A549 (cell line): Measurements from ENCODE around the gene GRIK4. TPM values are rescaled to one million over a fixed set of nuclear protein-coding genes. Genes with fewer than 3 reads are reported as not detected.
"Not testable (repeated sequence)": the region's sequence is repeated elsewhere in the genome, so short reads cannot be mapped to it uniquely, and the experiment has no call there.

ENCODE experiments used
- ATAC-seq, 2 experiments: fragments of 200-7000 bp in 1 of 2; fragments of >200 bp in 1 of 2; cut with Nextera tagmentation in 1 of 2; cut with Tn5 transposase in 1 of 2; 3 replicates each; pipeline versions ENCODE4 v1.8.0 to v1.9.1; 2018 to 2020; ENCODE audit warnings: mild to moderate bottlenecking in 1 of 2, moderate library complexity in 1 of 2
- CTCF ChIA-PET: fragments of 300-600 bp; sonication (Branson Sonifier 250); formaldehyde crosslinking; extraction: SDS; loops from one replicate; lab custom pipeline; 2021; ENCODE audit warnings: antibody characterized with exemption, inconsistent platforms; lab: Yijun Ruan, JAX
- POLR2A ChIA-PET: fragments of 350-600 bp; formaldehyde crosslinking; extraction: SDS; loops from one replicate; lab custom pipeline; 2021; ENCODE audit warnings: antibody characterized with exemption, inconsistent platforms; lab: Yijun Ruan, JAX
- DNase-seq, 2 experiments: peaks; one replicate each; pipeline versions ENCODE4 v3.0.0 to v3.0.0-alpha.2; 2011 to 2016; ENCODE audit warnings: low read depth in 1 of 2, low spot score in 1 of 2
- FAIRE-seq: peaks from 2 replicates; lab custom pipeline; 2011; peaks lifted over from hg19 to GRCh38; lab: Jason Lieb, UNC
- H3K27ac ChIP-seq, 2 experiments: fragments of >200 bp; sonication (Bioruptor Twin); formaldehyde crosslinking; 3 replicates each; pipeline ENCODE4 v1.5.1; 2016 to 2017
- H3K4me1 ChIP-seq: fragments of >200 bp; sonication (Bioruptor Twin); formaldehyde crosslinking; 3 replicates; pipeline ENCODE4 v1.6.1; 2016
- H3K4me2 ChIP-seq: fragments of >200 bp; sonication (Bioruptor Twin); formaldehyde crosslinking; 3 replicates; pipeline ENCODE4 v1.6.1; 2016
- H3K4me3 ChIP-seq: fragments of >200 bp; sonication (Bioruptor Twin); formaldehyde crosslinking; 3 replicates; pipeline ENCODE4 v1.5.1; 2016
- H3K9me3 ChIP-seq: fragments of >200 bp; sonication (Bioruptor Twin); formaldehyde crosslinking; 3 replicates; pipeline ENCODE4 v1.6.1; 2016
- ATOH8 ChIP-seq: fragments of 250-450 bp; sonication (Bioruptor Pico); IDR thresholded peaks from 2 replicates; pipeline ENCODE4 v1.5.0; 2020; ENCODE audit warnings: low read depth, mild to moderate bottlenecking, moderate library complexity
- CHD2 ChIP-seq: fragments of 150-350 bp; IDR thresholded peaks from 2 replicates; pipeline ENCODE4 v1.6.1; 2014; ENCODE audit warnings: low read length; ENCODE audit not compliant: partially characterized antibody
- CHD4 ChIP-seq: fragments of 200-600 bp; sonication (generic); IDR thresholded peaks from 2 replicates; pipeline ENCODE4 v1.6.1; 2016; ENCODE audit warnings: antibody characterized with exemption, mild to moderate bottlenecking, borderline replicate concordance
- ESRRA ChIP-seq: fragments of 150-350 bp; IDR thresholded peaks from 2 replicates; pipeline ENCODE4 v1.6.1; 2014; ENCODE audit warnings: mild to moderate bottlenecking, low read length, borderline replicate concordance
- FOSL2 ChIP-seq, 2 experiments: fragments of 450-650 bp in 1 of 2; fragments of >200 bp in 1 of 2; sonication (Bioruptor Twin) in 1 of 2; formaldehyde crosslinking; IDR thresholded peaks; 2 replicates each; pipeline versions ENCODE4 v1.5.0 to v1.6.1; 2016 to 2020; ENCODE audit warnings: mild to moderate bottlenecking in 1 of 2, moderate library complexity in 1 of 2
- FOXS1 ChIP-seq: fragments of 250-450 bp; sonication (Bioruptor Pico); IDR thresholded peaks from 2 replicates; pipeline ENCODE4 v1.5.0; 2020; ENCODE audit warnings: mild to moderate bottlenecking, moderate library complexity
- GATA3 ChIP-seq: IDR thresholded peaks from 2 replicates; pipeline ENCODE4 v1.6.1; 2012; ENCODE audit warnings: borderline replicate concordance
- HDAC2 ChIP-seq: fragments of 200-600 bp; sonication (generic); IDR thresholded peaks from 2 replicates; pipeline ENCODE4 v1.6.1; 2016
- HES2 ChIP-seq: fragments of >200 bp; sonication (Bioruptor Twin); formaldehyde crosslinking; IDR thresholded peaks from 2 replicates; pipeline ENCODE4 v1.6.1; 2016
- HOXA7 ChIP-seq: fragments of 250-450 bp; sonication (Bioruptor Pico); IDR thresholded peaks from 2 replicates; pipeline ENCODE4 v1.5.0; 2020; ENCODE audit warnings: mild to moderate bottlenecking, moderate library complexity
- HOXB5 ChIP-seq: fragments of 250-450 bp; sonication (Bioruptor Pico); IDR thresholded peaks from 2 replicates; pipeline ENCODE4 v1.5.0; 2020; ENCODE audit warnings: mild to moderate bottlenecking, moderate library complexity
- JUN ChIP-seq, 2 experiments: fragments of >200 bp; sonication (Bioruptor Twin); formaldehyde crosslinking; IDR thresholded peaks; 2 replicates in 1 of 2; 3 replicates in 1 of 2; pipeline ENCODE4 v1.6.1; 2016 to 2017
- NFE2L2 ChIP-seq: fragments of 150-350 bp; conservative IDR thresholded peaks from 2 replicates; pipeline ENCODE4 v1.6.1; 2014; ENCODE audit warnings: low read length
- NR3C1 ChIP-seq: fragments of >200 bp; sonication (Bioruptor Twin); formaldehyde crosslinking; IDR thresholded peaks from 3 replicates; pipeline ENCODE4 v1.6.1; 2017
- PHF8 ChIP-seq: fragments of 200-600 bp; sonication (generic); IDR thresholded peaks from 2 replicates; pipeline ENCODE4 v1.6.1; 2016; ENCODE audit warnings: low read depth, mild to moderate bottlenecking, antibody characterized with exemption, moderate library complexity, borderline replicate concordance
- POLR2A ChIP-seq: IDR thresholded peaks from 2 replicates; pipeline ENCODE4 v1.6.1; 2012; ENCODE audit warnings: mild to moderate bottlenecking, low read length
- RAD21 ChIP-seq, 2 experiments: fragments of >200 bp in 1 of 2; sonication (Bioruptor Twin) in 1 of 2; formaldehyde crosslinking in 1 of 2; IDR thresholded peaks in 1 of 2; conservative IDR thresholded peaks in 1 of 2; 2 replicates in 1 of 2; 3 replicates in 1 of 2; pipeline ENCODE4 v1.6.1; 2012 to 2018; ENCODE audit warnings: inconsistent platforms in 1 of 2
- RNF2 ChIP-seq: fragments of 200-600 bp; sonication (generic); IDR thresholded peaks from 2 replicates; pipeline ENCODE4 v1.6.1; 2016; ENCODE audit warnings: low read depth, mild to moderate bottlenecking, antibody characterized with exemption, moderate library complexity, borderline replicate concordance
- SMC3 ChIP-seq: fragments of >200 bp; sonication (Bioruptor Twin); formaldehyde crosslinking; IDR thresholded peaks from 3 replicates; pipeline ENCODE4 v1.6.1; 2018; ENCODE audit warnings: inconsistent platforms
- TP53 ChIP-seq: fragments of 250-450 bp; sonication (Bioruptor Pico); IDR thresholded peaks from 2 replicates; pipeline ENCODE4 v1.5.0; 2021; ENCODE audit warnings: mild to moderate bottlenecking, moderate library complexity
- ZFP36 ChIP-seq: fragments of 450-650 bp; IDR thresholded peaks from 2 replicates; pipeline ENCODE4 v1.6.1; 2014; ENCODE audit warnings: borderline replicate concordance; ENCODE audit not compliant: partially characterized antibody
- ZNF302 ChIP-seq: fragments of 250-450 bp; sonication (Bioruptor Pico); IDR thresholded peaks from 2 replicates; pipeline ENCODE4 v1.9.0; 2021; ENCODE audit warnings: inconsistent platforms, mild to moderate bottlenecking, moderate library complexity
- ZSCAN20 ChIP-seq: fragments of 250-450 bp; sonication (Bioruptor Pico); IDR thresholded peaks from 2 replicates; pipeline ENCODE4 v1.8.0; 2022; ENCODE audit warnings: mild to moderate bottlenecking, moderate library complexity
- WGBS: methylation state at CpG from one replicate; pipeline ENCODE4 v1.1.6; 2017; ENCODE audit errors: missing lambda C conversion rate; 5-methylcytosine and 5-hydroxymethylcytosine counted together
- polyA plus RNA-seq, 4 experiments: library from polyadenylated mRNA; depleted of rRNA in 3 of 4; stranded (reverse); fragments of >200 nt; fragmentation: RNase III in 1 of 4; extraction: RNeasy Plus Mini Kit Qiagen cat#74134 plus additional on column Dnase treatment in 1 of 4; gene quantifications; 2 replicates in 3 of 4; 3 replicates in 1 of 4; pipeline ENCODE4 v1.2.3, GENCODE V29; 2011 to 2017
- TF ChIP-seq, protein P1 (sequence below): fragments of 150-350 bp; IDR thresholded peaks from 2 replicates; pipeline ENCODE4 v1.6.1; 2014; ENCODE audit warnings: low read depth, mild to moderate bottlenecking, low read length

The GRIK4 gene
- polyA plus RNA-seq, 2 of the 4 experiments (the other 2 are of a cell fraction), result 0.01 TPM; not detected in 1

- TF ChIP-seq ESRRA, result no peak
These were observed 270.1 kb downstream of the GRIK4 start (continued) for GRCh38 chr11:120781486-120782120.

- TF ChIP-seq FOSL2 (IDR thresholded peaks at IDR 0.05), result no peak
- no peak for TF ChIP-seq FOSL2 (CRISPR knock-in tag; IDR thresholded peaks at IDR 0.05)
- TF ChIP-seq RAD21 (conservative IDR thresholded peaks at IDR 0.05 in 1 of 2, IDR thresholded peaks at IDR 0.05 in 1 of 2), result no peak
- TF ChIP-seq ATOH8, result no peak
- no peak for TF ChIP-seq JUN (IDR thresholded peaks at IDR 0.05)
- no peak for FAIRE-seq
These were observed 273.2 kb downstream of the GRIK4 start for GRCh38 chr11:120784566-120785251.

GRCh38 chr11:120785576-120785975 is 274.0 kb downstream of the GRIK4 start:
- no peak for TF ChIP-seq TP53 (CRISPR knock-in tag)
- TF ChIP-seq JUN (IDR thresholded peaks at IDR 0.05), result no peak
- TF ChIP-seq ESRRA, result no peak
- no peak for TF ChIP-seq ZNF302
- no peak for TF ChIP-seq ZSCAN20 (CRISPR knock-in tag)
- no peak for TF ChIP-seq HOXA7 (CRISPR knock-in tag)
- TF ChIP-seq FOXS1 (CRISPR knock-in tag), result no peak
- CTCF ChIA-PET, result interaction anchor here (0.7 to 1.2 kb wide), 2 partner anchors 14 to 17 kb away, joined by 3 read pairs; no protein-coding TSS in a partner anchor
- WGBS, result 44% methylated on average over 9 of the region's 9 CpGs
- H3K4me1 ChIP-seq, result no peaks in the 10 kb centered on the region
- H3K9me3 ChIP-seq, result no peaks in the 10 kb centered on the region
- DNase-seq (no peak), FAIRE-seq (no peak), ATAC-seq (no peak)
- H3K4me3 ChIP-seq, result no peak overlapping the region
- POLR2A ChIA-PET, result no interaction called here
- no peak overlapping the region for H3K4me2 ChIP-seq
- H3K27ac ChIP-seq, result no peak overlapping the region

More at GRCh38 chr11:120784566-120785251, 273.2 kb downstream of the GRIK4 start:
- ATAC-seq, result no peak
- ChIA-PET POLR2A (no interaction called here), CTCF (interaction anchor here (0.5 to 1.2 kb wide), 4 partner anchors 15 to 1343 kb away, joined by 3 to 4 read pairs (median 3); no protein-coding TSS in a partner anchor)
- WGBS, result 39% methylated on average over 9 of the region's 12 CpGs
- no peak overlapping the region for H3K4me2 ChIP-seq
- no peak overlapping the region for H3K4me3 ChIP-seq
- H3K27ac ChIP-seq, result no peak overlapping the region
- no peak for DNase-seq
- no peaks in the 10 kb centered on the region for H3K9me3 ChIP-seq
- H3K4me1 ChIP-seq, result no peaks in the 10 kb centered on the region

- TF ChIP-seq ZFP36 (no peak), JUN (IDR thresholded peaks at IDR 0.05) (no peak), RNF2 (no peak), PHF8 (no peak), SMC3 (no peak), CHD4 (no peak), POLR2A (no peak), HOXB5 (CRISPR knock-in tag) (no peak), CHD2 (no peak), NFE2L2 (no peak), NR3C1 (no peak), HDAC2 (no peak), ZSCAN20 (CRISPR knock-in tag) (no peak), GATA3 (no peak), HES2 (no peak)
- TF ChIP-seq, protein P1, sequence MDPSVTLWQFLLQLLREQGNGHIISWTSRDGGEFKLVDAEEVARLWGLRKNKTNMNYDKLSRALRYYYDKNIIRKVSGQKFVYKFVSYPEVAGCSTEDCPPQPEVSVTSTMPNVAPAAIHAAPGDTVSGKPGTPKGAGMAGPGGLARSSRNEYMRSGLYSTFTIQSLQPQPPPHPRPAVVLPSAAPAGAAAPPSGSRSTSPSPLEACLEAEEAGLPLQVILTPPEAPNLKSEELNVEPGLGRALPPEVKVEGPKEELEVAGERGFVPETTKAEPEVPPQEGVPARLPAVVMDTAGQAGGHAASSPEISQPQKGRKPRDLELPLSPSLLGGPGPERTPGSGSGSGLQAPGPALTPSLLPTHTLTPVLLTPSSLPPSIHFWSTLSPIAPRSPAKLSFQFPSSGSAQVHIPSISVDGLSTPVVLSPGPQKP, result no peak
- CTCF ChIA-PET, result interaction anchor here (0.9 kb wide), 1 partner anchor 275 kb away, joined by 3 read pairs; the partner anchor contains the start of gene GRIK4
- DNase-seq (no peak), ATAC-seq (no peak), FAIRE-seq (no peak)
- H3K27ac ChIP-seq, result no peak overlapping the region
- no peaks in the 10 kb centered on the region for H3K9me3 ChIP-seq
- no peak overlapping the region for H3K4me2 ChIP-seq
- POLR2A ChIA-PET, result no interaction called here
- WGBS, result 55% methylated on average over 4 of the region's 4 CpGs
- H3K4me1 ChIP-seq, result no peaks in the 10 kb centered on the region
- H3K4me3 ChIP-seq, result no peak overlapping the region
These were observed 274.7 kb downstream of the GRIK4 start for GRCh38 chr11:120786206-120786735.

GRCh38 chr11:120787224-120787623 is 275.7 kb downstream of the GRIK4 start:
- DNase-seq, POLR2A ChIA-PET, H3K4me2 ChIP-seq, H3K4me1 ChIP-seq, FAIRE-seq, CTCF ChIA-PET, H3K27ac ChIP-seq, H3K4me3 ChIP-seq, ATAC-seq, H3K9me3 ChIP-seq: not testable (repeated sequence)
- 34% methylated on average over 8 of the region's 9 CpGs for WGBS
